Astrocyte of the spinal cord (primary cell): ENCODE results near the gene DSCAM.

Source experiments
- DNase-seq: peaks from one replicate; pipeline ENCODE4 v3.0.0; 2011; ENCODE audit warnings: low read depth, low spot score
- H3K4me3 ChIP-seq: 2 replicates; pipeline ENCODE4 v1.5.1; 2011; ENCODE audit warnings: low read depth, mild to moderate bottlenecking, low read length, moderate library complexity
- CTCF ChIP-seq: IDR thresholded peaks from 2 replicates; pipeline ENCODE4 v1.5.1; 2012; ENCODE audit warnings: low read depth, mild to moderate bottlenecking, low read length, inconsistent platforms
- in situ Hi-C: cut with HindIII; loops from 2 replicates; pipeline ENCODE4 v1.10.0; 2017; ENCODE audit warnings: low sequenced_read_pairs

DSCAM gene

GRCh38 chr21:40809673-40810197 is 37.2 kb downstream of the DSCAM start:
- no peak overlapping the region for H3K4me3 ChIP-seq
- TF ChIP-seq CTCF = no peak
- DNase-seq = no peak
- in situ Hi-C loops = no loop called here

GRCh38 chr21:40803101-40803500 is 43.9 kb downstream of the DSCAM start:
- TF ChIP-seq CTCF = no peak
- no peak overlapping the region for H3K4me3 ChIP-seq
- in situ Hi-C loops = no loop called here
- DNase-seq = no peak

GRCh38 chr21:40800126-40800525 is 46.8 kb downstream of the DSCAM start:
- TF ChIP-seq CTCF = no peak
- DNase-seq = no peak
- in situ Hi-C loops = no loop called here
- H3K4me3 ChIP-seq = no peak overlapping the region

- DNase-seq = no peak
- H3K4me3 ChIP-seq = no peak overlapping the region
- no peak for TF ChIP-seq CTCF
- in situ Hi-C loops = no loop called here
These were observed 49.1 kb downstream of the DSCAM start for GRCh38 chr21:40797891-40798290.

- no peak overlapping the region for H3K4me3 ChIP-seq
- in situ Hi-C loops = no loop called here
- TF ChIP-seq CTCF = no peak
- no peak for DNase-seq
These were observed 49.5 kb downstream of the DSCAM start for GRCh38 chr21:40797410-40797809.

- no peak for DNase-seq
- no peak for TF ChIP-seq CTCF
- H3K4me3 ChIP-seq = no peak overlapping the region
- in situ Hi-C loops = no loop called here
These were observed 50.5 kb downstream of the DSCAM start for GRCh38 chr21:40796464-40796863.

GRCh38 chr21:40795313-40795712 is 51.6 kb downstream of the DSCAM start:
- H3K4me3 ChIP-seq = no peak overlapping the region
- no peak for DNase-seq
- in situ Hi-C loops = no loop called here
- no peak for TF ChIP-seq CTCF
